Hematopoietic multipotent progenitor cell treated with erythropoietin and hydrocortisone succinate and interleukin-3 and kit ligand, for 8 days (in vitro differentiated cells): Measurements from ENCODE around the gene ENTPD1.
"Not testable (repeated sequence)": the region's sequence is repeated elsewhere in the genome, so short reads cannot be mapped to it uniquely, and the experiment has no call there.

Experiments
- DNase-seq: peaks from one replicate; pipeline ENCODE4 v3.0.0-alpha.2; 2015

Gene ENTPD1

DNA sequence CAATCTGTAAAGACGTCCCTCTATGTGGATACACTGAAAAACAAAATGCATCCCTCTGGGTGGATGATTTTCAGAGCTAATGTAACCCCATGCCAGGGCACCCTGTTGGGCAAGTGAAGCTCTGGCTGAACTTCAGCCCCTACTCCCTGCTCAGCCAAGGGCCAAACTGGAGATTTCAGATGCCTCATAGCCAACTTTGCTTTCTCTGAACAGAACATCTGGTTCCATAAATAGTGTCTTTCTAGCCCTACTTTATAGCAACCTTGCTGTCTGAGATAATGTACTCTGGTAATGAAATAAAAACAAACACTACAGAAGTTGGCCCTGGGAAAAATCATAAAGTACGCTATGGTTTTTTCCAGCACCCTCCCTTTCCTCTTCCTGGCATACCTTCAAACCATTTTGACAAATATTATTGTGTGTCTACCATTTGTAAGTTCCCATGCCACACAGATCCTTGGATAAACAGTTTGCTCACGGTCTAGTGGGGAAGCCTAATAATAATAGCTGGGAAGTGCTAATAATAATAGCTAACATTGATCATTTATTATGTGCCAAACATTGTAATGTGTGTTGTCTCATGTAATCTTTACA is 3.4 kb downstream of the ENTPD1 start:
- DNase-seq = no peak

DNA sequence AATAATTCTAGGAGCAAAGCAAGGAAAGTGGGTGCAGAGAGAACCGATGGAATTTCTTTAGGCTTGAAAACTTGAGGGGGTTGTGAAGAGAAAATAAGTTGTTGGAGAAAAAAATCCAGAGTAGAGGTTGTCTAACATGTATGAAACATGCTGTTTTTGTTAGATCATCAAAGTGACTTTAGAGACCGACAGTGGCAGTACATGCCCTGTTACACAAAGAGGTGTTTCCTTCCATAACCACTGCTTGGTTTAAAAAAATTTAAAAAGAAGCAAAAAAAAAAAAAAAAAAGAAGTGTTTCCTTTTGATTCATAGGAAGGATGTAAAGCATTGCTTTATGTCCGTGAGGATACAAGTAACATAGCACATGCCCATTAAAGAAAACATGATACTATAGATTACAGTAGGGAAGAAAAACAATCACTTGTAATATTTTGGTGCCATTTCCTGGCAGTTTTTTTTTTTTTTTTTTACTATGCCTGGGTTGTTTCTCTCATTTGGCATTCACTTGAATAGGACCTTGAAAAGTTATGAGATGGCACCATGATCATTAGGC is 6.1 kb downstream of the ENTPD1 start:
- DNase-seq = no peak

DNA sequence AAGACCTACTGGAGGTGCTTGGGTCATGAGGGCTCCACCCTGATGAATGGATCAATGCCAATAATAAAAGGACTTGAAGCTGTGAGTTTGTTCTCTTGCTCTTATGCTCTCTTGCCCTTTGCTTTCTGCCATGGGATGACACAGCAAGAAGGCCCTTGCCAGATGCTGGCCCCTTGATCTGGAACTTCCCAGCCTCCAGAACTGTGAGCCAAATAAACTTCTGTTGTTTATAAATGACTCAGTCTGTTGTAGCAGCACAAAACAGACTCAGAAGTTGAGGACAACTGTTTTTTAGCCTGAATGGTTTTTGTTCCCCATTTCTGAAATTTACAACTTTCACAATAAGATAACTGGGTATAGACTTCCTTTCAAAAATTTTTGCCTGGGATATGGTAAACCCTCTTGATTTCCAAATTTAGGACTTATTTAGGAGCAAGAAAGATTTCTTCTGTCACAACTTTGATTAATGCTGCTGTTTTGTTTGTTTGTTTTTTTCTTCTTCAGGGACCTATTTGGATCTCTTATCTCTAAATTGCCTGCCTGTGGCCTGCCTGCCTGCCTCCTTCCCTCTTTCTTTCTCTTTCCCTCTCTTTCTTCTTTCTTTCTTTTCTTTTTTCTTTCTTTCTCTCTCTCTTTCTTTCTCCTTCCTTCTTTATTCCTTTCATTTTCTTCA is 12.1 kb downstream of the ENTPD1 start:
- DNase-seq = no peak

DNA sequence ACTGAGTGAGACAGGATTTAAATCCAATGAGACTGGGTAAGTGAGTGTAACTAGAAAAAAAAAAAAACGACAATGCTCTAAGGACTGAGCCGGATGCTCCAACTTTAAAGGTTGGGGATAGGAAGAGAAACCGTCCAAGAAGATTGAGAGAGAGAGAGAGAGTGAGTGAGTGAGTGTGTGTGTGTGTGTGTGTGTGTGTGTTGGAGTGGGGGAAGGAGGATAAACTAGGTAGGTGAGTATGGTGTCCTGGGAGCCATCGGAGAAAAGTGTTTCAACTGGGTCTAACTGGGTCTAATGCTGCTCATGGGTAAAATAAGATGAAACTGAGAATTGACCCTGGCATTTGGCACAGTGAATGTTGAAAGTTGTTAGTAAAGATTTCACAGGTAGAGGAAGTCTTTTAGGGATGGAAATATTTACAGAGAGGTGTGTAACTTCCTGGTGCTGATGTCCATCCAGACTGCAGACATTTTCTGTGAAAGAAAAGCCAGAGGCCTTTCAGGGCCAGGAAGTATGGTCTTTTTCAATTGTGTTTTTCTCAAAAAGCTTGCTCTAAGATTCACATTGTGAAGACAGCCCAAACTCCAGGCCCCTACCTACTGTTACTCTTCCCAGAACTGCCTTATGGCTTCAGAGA is 14.2 kb downstream of the ENTPD1 start:
- no peak for DNase-seq

DNA sequence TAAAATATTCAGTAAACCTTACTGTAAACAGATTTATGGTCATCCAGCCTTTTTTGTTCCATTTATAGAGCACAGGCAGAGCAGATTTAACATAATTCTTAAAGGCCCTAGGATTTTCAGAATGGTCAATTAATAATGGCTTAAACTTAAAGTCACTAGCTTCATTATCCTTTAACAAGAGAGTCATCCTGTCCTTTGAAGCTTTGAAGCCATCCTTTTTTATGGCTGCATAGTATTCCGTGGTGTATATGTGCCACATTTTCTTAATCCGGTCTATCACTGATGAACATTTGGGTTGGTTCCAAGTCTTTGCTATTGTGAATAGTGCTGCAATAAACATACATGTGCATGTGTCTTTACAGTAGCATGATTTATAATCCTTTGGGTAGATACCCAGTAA is 17.5 kb downstream of the ENTPD1 start:
- DNase-seq = not testable (repeated sequence)

DNA sequence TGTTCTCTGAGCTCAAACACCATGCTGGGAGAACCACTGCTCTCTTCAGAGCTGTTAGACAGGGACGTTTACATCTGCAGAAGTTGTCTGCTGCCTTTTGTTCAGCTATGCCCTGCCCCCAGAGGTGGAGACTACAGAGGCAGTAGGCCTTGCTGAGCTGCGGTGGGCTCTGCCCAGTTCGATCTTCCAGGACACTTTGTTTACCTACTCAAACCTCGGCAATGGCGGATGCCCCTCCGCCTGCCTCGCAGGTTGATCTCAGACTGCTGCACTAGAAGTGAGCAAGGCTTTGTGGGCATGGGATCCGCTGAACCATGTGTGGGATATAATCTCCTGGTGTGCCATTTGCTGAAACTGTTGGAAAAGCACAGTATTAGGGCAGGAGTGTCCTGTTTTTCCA is 21.7 kb downstream of the ENTPD1 start:
- not testable (repeated sequence) for DNase-seq

DNA sequence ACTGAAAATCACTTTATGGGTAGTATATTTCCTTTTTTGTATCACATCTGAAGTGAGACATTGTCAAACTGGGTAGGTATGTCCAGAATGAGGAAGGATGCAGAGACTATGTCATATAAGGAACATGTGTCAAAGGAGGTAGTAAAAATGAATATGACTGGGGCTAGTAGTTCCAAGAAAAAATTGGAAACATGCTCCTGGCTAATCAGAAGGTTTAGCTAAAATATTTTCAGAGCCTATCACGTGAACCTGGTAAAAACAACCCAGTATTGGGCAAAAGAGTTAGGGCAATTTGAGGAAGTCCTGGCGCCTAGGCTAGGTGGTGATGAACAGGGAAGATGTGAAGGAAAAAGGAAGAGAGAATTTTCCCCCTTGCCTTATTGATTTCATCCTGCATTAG is 26.4 kb downstream of the ENTPD1 start:
- DNase-seq = no peak

DNA sequence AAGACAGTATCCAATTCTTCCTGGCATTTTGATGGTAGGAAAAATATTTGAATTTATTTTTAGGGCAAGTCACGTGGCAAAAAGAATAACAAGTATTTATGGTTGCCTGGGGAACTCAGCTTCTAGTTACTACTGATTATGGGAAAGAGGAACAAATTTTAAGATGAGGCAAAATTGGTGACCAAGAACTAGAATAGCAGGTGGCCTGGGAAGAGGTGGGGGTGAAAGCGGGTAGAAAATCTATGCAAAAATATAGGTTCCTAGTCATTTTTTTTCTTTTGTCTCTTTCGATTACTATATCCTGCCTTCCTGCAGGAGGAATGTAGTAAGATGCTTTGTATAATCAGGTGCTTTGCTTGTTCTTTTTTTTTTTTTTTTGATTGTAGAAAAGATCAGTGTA is 27.8 kb downstream of the ENTPD1 start:
- DNase-seq = no peak

DNA sequence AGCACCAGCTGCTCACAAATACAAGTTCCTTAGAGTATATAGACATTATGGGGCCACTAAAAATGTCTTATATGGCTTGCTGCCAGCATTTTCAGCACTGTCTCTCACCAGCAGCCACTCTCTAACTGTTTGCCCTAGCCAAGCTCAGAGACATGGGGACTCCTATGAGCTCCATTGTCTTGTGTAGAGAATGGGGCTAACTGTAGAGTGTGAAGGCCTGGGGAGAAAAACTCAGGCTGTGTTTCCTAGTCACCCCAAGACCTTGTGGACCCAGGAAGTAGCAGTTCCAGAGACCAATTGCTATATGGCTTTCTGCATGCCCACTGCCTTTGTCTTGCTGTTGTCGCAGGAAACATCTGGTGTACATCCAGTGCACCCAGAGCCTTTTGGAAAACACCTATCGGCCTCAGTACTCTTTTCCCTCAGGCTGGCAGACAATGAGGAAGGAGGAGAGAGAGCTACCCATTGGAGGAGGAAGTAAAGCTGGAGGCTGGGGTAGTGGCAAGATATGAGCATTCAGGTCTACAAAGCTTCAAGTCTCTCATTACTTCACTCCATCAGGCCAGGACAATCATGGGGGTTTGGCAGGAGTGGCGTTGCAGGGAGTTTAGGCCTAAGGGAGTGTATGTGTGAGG is 28.4 kb downstream of the ENTPD1 start:
- no peak for DNase-seq

DNA sequence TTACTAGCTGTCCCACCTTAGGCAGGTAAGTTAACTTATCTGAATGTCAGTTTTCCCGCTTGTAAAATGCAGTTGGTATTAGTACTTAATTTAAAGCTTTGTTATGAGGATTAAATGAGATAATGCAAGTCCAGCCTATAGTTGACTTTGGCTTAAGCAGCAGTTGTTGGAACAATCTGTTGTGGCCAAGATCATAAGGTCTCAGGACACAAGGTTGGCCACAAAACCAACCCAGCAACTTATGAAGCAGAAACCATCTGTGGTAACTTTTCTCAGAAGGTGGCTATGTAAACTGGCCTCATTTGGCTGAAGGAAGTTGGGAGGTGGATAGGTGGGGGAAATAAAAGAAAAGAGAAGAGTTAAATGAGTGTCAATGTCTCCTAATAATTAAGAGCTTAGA is 29.4 kb downstream of the ENTPD1 start:
- DNase-seq = no peak

DNA sequence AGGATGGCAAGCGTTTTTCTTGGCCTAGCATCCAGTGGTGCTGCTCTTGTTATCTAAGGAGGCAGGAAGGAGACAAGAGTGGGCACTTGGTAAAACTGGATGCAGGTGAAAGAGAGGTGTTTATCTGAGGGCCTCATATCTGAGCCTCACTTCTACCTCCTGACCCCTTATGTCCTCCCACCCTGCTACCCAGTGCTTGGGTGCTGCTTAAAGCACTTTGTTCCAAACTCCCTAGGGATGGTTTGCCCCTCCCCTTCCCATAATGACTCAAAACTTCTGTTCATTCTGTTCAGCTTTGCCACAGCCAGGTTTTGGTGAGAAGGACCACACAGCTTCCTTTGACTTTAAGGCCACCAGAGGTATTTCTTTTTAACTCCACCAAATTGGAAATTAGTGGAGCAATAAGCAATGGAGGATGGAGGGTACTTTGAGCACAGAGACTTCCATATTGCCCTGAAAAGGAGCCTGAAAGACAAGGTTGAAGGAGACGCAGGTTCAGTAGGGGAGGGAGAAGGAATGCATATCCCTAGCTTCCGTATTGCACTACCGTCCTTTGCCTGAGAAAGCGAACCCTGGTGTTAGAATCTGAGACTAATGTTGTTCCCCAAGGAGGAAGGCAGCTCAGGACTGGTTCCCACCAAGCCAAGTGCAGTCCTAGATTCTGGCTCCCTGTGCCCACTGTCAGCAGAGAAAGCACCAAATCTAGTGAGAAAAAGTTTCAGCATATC is 30.1 kb downstream of the ENTPD1 start:
- no peak for DNase-seq

DNA sequence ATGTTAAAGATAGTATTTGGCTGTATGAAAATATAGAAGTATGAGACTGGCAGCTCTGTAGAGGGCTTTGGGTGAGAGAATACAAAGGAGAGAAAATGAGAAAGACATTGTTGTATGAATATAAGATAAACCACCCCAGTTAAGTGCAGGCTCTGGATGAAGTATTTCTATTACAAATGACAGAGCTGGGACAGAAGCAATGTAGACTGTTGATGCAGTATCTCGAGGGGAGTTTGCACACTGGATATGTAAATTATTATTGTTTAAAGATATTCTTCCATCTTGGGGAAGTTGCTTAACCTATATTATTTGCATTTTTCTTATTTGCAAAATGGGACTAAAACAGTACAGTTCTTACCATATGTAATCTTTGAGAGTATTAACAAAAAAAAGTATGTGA is 31.5 kb downstream of the ENTPD1 start:
- DNase-seq = no peak

DNA sequence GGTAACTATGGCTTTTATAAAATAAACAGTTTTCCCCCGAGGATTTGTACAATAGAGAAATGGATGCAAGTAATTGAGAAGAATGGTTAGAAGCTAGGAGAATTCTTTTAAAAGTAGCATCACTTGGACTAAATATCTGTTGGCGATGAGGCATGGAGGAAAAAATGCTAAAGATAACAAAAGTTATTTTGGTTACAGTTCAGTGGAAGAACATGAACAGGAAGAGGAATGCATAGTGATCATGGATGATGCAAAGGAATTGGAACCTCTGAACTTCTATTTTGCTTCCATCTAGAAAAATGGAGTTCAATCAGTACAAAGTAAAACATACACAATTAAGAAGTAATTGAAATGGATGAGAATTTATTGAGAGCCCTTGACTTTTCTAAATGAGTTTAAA is 32.9 kb downstream of the ENTPD1 start:
- no peak for DNase-seq

DNA sequence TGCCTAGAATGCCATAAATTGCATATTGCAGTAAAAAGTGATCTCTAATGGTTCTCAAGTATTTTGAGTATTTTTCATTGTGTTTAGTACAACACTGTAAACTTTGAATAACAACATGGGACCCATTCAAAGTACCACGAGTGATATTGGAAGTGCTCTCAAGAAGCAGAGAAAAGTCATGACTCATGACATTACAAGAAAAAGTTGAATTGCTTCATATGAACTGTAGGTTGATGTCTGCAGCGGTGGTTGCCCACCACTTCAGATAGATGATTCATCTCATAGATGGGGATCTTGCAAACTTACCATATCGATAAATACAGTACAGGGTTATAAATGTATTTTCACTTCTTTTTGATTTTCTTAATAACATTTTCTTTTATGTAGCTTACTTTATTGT is 33.9 kb downstream of the ENTPD1 start:
- DNase-seq = no peak

DNA sequence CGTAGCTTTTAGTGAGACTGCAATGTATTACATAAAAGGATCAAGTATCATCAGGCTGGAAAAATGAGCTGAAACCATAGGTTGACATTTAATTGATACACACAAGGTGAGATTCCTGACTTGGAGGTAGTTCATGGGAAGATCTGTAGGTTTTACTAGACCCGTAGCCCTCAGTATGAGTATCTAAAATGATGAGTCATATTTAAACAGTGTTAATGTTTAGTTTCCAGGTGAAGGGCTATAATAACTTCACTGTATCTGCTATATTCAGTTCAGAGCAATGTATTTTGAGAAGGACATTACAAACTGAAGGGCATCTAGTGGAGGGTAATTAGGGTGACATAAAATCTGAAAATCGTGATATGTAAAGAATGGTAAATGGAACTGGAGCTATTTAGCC is 35.0 kb downstream of the ENTPD1 start:
- DNase-seq = no peak

DNA sequence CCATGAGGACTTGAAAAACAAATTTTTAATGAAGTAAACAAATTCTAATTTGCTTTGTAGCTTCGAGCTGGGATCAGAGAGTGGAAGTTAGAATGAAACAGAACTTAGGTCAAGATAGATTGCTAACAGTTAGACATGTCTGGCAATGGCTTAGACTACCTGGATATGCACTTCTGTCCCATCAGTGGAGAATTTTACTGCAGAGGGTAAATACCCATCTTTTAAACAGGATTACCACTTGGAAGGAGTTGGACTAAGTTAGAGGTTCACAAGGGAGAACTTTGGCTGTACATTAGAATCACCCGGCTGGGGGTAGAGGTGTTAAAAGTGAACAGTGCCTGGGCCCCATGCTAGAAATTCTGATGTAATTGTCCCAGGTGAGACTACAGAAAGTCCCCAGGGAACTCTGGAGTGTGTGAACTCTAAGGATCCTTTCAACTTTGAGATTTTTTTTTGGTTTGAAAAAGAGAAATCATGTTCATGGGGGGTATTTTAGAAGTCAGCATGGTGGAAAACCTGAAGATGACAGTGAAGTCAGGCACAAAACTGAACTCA is 35.5 kb downstream of the ENTPD1 start:
- DNase-seq = no peak

DNA sequence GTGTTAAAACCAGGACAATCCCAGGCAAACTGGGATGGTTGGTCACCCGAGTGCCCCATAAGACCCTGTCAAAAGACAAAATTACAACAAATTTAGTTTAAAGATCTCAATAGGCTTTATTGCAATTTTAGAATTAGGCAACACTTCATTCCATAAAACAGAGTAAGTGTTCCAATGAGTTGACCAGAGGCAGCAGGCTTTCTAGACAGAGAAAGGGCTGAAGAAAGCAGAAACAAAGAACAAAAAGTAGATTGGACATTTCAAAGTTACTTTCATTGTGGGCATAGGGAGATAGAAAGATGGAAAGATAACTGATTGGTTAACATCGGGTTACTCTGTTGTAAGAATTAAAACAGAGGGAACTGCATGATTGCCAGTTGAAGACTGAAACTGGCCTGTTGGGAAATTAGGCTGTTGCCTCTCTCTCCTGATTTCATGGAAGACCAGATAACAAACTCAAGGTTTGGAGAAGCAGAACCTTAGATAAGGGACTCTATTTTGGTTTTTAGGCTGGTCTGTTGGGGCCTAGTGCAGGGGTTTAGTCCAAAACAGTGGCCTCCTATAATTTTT is 36.3 kb downstream of the ENTPD1 start:
- DNase-seq = peak; percentile 18

DNA sequence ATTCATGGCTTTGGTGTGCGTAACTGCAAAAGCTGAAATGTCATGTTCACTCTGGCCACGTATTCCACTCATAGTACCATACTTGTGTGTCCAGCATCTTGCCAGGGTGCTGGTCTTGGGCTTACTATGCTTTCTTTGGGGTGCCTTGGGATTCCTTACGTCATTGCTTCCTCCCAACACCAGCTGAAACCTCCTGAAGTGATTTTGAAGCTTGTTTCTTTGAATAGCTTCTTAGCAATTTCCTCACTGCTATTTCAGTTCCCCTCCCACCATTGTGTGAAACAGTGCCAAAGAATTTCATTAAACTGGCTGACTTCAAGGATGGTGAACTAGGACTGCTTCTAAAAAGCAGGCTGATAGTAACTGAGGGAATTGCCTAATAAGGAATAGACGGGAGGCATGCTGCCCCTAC is 36.9 kb downstream of the ENTPD1 start:
- DNase-seq = no peak

DNA sequence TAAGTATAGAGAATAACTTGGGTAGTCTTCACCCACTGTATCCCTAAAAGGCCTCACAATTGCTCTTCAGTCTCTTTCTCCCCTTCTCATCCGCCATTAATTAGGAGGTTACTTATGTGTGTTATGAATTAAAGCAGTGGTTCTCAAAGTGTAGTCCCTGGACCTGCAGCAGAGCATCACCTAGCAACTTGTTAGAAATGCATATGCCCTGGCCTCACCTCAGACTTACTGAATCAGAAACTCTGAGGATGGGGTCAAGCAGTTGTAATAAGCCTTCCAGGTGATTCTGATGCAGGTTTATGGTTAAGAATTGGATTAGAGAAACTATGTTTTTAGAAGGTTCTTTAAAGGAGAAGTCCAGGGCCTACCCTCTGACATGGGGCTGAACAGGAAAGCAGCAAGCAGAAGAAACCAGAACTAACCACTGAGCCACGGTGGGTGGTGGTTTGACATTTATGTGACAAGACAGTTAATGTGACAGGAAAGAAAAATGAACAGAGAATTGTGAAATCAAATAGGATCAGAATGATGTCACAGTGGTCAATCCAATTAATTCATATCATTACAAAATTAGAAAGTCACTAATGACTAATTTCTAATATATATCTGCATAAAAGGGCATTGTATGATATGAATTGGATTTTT is 37.6 kb downstream of the ENTPD1 start:
- peak; percentile 11 for DNase-seq

DNA sequence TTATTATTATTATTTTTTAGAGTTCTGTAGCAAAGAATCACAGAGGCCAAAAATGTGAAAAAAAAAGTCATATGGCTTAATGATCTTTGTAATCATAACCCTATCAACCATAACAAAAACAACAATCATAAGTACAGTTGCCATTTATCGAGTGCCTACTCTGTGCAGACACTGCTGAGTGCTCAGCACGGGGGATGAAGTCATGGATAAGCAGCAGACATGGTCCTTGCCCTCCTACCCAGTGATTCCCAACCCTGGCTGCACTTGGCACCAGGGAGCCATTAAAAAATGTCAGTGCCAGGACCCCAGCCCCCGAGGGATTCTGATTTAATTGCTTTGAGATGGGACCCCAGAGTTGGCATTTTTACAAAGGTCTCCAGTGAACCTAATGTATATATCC is 38.2 kb downstream of the ENTPD1 start:
- no peak for DNase-seq

DNA sequence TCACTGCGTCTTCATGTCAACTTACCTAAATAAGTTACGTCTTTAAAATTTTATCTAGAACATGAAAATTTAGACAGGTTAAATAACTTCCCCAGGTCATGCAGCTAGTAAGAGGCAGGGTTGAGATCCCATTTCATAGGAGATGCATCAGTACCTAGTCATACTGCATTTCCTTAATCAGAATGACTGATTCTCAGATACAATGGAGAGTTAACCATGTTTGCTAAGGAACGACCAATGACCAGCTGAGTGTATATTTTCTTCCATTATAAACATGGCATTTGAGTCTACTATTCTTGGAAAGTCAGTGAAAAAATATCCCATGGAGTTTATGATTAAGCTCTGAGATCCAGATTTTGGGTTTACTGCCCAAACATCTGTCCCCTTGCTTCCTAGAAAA is 39.6 kb downstream of the ENTPD1 start:
- no peak for DNase-seq

DNA sequence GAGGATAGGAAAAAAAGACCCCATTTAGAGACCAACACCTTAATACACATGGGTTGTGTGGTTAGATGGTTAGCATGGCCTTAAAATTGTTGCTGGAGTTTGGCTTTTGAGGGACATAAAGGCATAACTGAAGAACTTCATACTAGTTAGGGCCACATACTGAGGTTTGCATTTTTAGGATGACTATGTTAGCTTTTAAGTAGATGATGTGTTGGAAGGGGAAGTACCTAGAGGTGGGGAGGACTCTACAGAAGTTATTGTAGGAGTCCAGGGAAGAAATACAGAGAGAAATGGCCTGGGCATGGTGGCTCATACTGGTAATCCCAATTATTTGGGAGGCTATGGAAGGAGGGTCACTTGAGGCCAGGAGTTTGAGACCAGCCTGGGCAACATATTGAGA is 40.5 kb downstream of the ENTPD1 start:
- no peak for DNase-seq
